ENCODE measurements around the gene SLC18A3. TPM values are rescaled to one million over a fixed set of nuclear protein-coding genes. Genes with fewer than 3 reads are reported as not detected.

The SLC18A3 gene
- total RNA-seq, 1 experiment from 2014 or later, result 0.30 TPM

- Histone ChIP-seq H3K27ac (ENCODE audit: low read depth, low read length, poor library complexity, severe bottlenecking) (no peak overlapping the region), H3K36me3 (ENCODE audit: insufficient read depth, low read length, poor library complexity, severe bottlenecking) (no peaks in the 10 kb centered on the region), H3K27me3 (replicated peaks; ENCODE audit: insufficient read depth, low read depth, low read length, poor library complexity) (no peaks in the 10 kb centered on the region), H3K9me3 (ENCODE audit: low read depth, low read length, poor library complexity, severe bottlenecking) (no peaks in the 10 kb centered on the region), H3K4me1 (ENCODE audit: insufficient read depth, low read length, poor library complexity, severe bottlenecking) (no peaks in the 10 kb centered on the region), H3K4me3 (ENCODE audit: low read depth, low read length, poor library complexity, severe bottlenecking) (no peak overlapping the region)
- no TSS peak for BruUV-seq (replicated peaks)
- POLR2A ChIA-PET (ENCODE audit: low non-redundant PET), result no interaction called here
- CTCF ChIA-PET, result interaction anchor here (1.4 kb wide), 1 partner anchor 19 kb away, joined by 3 read pairs; no protein-coding TSS in a partner anchor
- DNase-seq (ENCODE audit: low spot score), result no peak
- TF ChIP-seq CTCF (conservative IDR thresholded peaks at IDR 0.05; ENCODE audit: low read depth, low read length) (no peak), EZH2 (IDR thresholded peaks at IDR 0.05; ENCODE audit: borderline replicate concordance, low read depth, low read length, poor library complexity, severe bottlenecking) (no peak)
- intact Hi-C loops (cut with micrococcal nuclease; ENCODE audit: unreplicated experiment), result loop anchor here (2.0 to 10.0 kb wide), 3 partner anchors 301 to 631 kb away; partner anchors contain the start of gene WASHC2A
Measured at GRCh38 chr10:49593564-49593875, 16.6 kb upstream of the SLC18A3 start.

GRCh38 chr10:49593998-49594397 lies 16.1 kb upstream of the SLC18A3 start:
- TF ChIP-seq CTCF (conservative IDR thresholded peaks at IDR 0.05; ENCODE audit: low read depth, low read length) (no peak), EZH2 (IDR thresholded peaks at IDR 0.05; ENCODE audit: borderline replicate concordance, low read depth, low read length, poor library complexity, severe bottlenecking) (no peak)
- no peaks in the 10 kb centered on the region for H3K9me3 ChIP-seq (ENCODE audit: low read depth, low read length, poor library complexity, severe bottlenecking)
- no peak for DNase-seq (ENCODE audit: low spot score)
- H3K4me3 ChIP-seq (ENCODE audit: low read depth, low read length, poor library complexity, severe bottlenecking), result no peak overlapping the region
- no peak overlapping the region for H3K27ac ChIP-seq (ENCODE audit: low read depth, low read length, poor library complexity, severe bottlenecking)
- no peaks in the 10 kb centered on the region for H3K36me3 ChIP-seq (ENCODE audit: insufficient read depth, low read length, poor library complexity, severe bottlenecking)
- BruUV-seq (replicated peaks), result no TSS peak
- intact Hi-C loops (cut with micrococcal nuclease; ENCODE audit: unreplicated experiment), result loop anchor here (2.0 to 10.0 kb wide), 3 partner anchors 301 to 631 kb away; partner anchors contain the start of gene WASHC2A
- ChIA-PET CTCF (interaction anchor here (1.4 kb wide), 1 partner anchor 19 kb away, joined by 3 read pairs; no protein-coding TSS in a partner anchor), POLR2A (ENCODE audit: low non-redundant PET) (no interaction called here)
- H3K27me3 ChIP-seq (replicated peaks; ENCODE audit: insufficient read depth, low read depth, low read length, poor library complexity), result no peaks in the 10 kb centered on the region
- H3K4me1 ChIP-seq (ENCODE audit: insufficient read depth, low read length, poor library complexity, severe bottlenecking), result no peaks in the 10 kb centered on the region

GRCh38 chr10:49594594-49594993 lies 15.5 kb upstream of the SLC18A3 start:
- Histone ChIP-seq H3K9me3 (ENCODE audit: low read depth, low read length, poor library complexity, severe bottlenecking) (no peaks in the 10 kb centered on the region), H3K4me1 (ENCODE audit: insufficient read depth, low read length, poor library complexity, severe bottlenecking) (no peaks in the 10 kb centered on the region), H3K4me3 (ENCODE audit: low read depth, low read length, poor library complexity, severe bottlenecking) (no peak overlapping the region), H3K27ac (ENCODE audit: low read depth, low read length, poor library complexity, severe bottlenecking) (no peak overlapping the region), H3K36me3 (ENCODE audit: insufficient read depth, low read length, poor library complexity, severe bottlenecking) (no peaks in the 10 kb centered on the region), H3K27me3 (replicated peaks; ENCODE audit: insufficient read depth, low read depth, low read length, poor library complexity) (no peaks in the 10 kb centered on the region)
- TF ChIP-seq CTCF (conservative IDR thresholded peaks at IDR 0.05; ENCODE audit: low read depth, low read length) (peak; percentile 88), EZH2 (IDR thresholded peaks at IDR 0.05; ENCODE audit: borderline replicate concordance, low read depth, low read length, poor library complexity, severe bottlenecking) (no peak)
- intact Hi-C loops (cut with micrococcal nuclease; ENCODE audit: unreplicated experiment), result loop anchor here (10.0 kb wide), 2 partner anchors 300 to 470 kb away; partner anchors contain the start of gene WASHC2A
- no TSS peak for BruUV-seq (replicated peaks)
- DNase-seq (ENCODE audit: low spot score), result peak; percentile 75
- ChIA-PET CTCF (no interaction called here), POLR2A (ENCODE audit: low non-redundant PET) (interaction anchor here (0.6 kb wide), 1 partner anchor 612 kb away, joined by 3 read pairs; no protein-coding TSS in a partner anchor)

All from A673 (cell line).